MM.1S (cell line): ENCODE measurements around the gene PRSS23.
"Not testable (repeated sequence)": the region's sequence is repeated elsewhere in the genome, so short reads cannot be mapped to it uniquely, and the experiment has no call there.

Experiments
- DNase-seq: peaks from one replicate; pipeline ENCODE4 v3.0.0-alpha.2; 2015
- H2AFZ ChIP-seq: fragments of 300-600 bp; sonication (generic); 2 replicates; pipeline ENCODE4 v1.6.0; 2016; ENCODE audit warnings: antibody characterized with exemption, low read length
- H3F3A ChIP-seq: fragments of 300-600 bp; sonication (generic); 2 replicates; pipeline ENCODE4 v1.6.1; 2016; ENCODE audit warnings: mild to moderate bottlenecking, antibody characterized with exemption, low read length, moderate library complexity, mixed read lengths; ENCODE audit not compliant: insufficient read depth
- H3K27ac ChIP-seq: fragments of 300-600 bp; sonication (generic); 2 replicates; pipeline ENCODE4 v1.5.1; 2016; ENCODE audit warnings: mild to moderate bottlenecking, low read length
- H3K27me3 ChIP-seq: fragments of 300-600 bp; sonication (generic); replicated peaks from 2 replicates; pipeline ENCODE4 v1.6.0; 2016; ENCODE audit warnings: low read length; ENCODE audit not compliant: insufficient read depth
- H3K36me3 ChIP-seq: fragments of 300-600 bp; sonication (generic); replicated peaks from 2 replicates; pipeline ENCODE4 v1.6.1; 2016; ENCODE audit warnings: mild to moderate bottlenecking, low read length, mixed read lengths; ENCODE audit not compliant: insufficient read depth
- H3K4me1 ChIP-seq: fragments of 300-600 bp; sonication (generic); 2 replicates; pipeline ENCODE4 v1.6.1; 2016; ENCODE audit warnings: low read length, mixed read lengths
- H3K4me2 ChIP-seq: fragments of 300-600 bp; sonication (generic); 2 replicates; pipeline ENCODE4 v1.6.0; 2016; ENCODE audit warnings: low read depth, low read length
- H3K4me3 ChIP-seq: fragments of 300-600 bp; sonication (generic); 2 replicates; pipeline ENCODE4 v1.5.1; 2016; ENCODE audit warnings: low read length, mixed read lengths
- H3K79me2 ChIP-seq: fragments of 300-600 bp; sonication (generic); 2 replicates; pipeline ENCODE4 v1.6.1; 2016; ENCODE audit warnings: mixed run types, low read length, mixed read lengths
- H3K9ac ChIP-seq: fragments of 300-600 bp; sonication (generic); 2 replicates; pipeline ENCODE4 v1.6.1; 2016; ENCODE audit warnings: low read length, mixed read lengths
- H3K9me2 ChIP-seq: fragments of 300-600 bp; sonication (generic); replicated peaks from 2 replicates; pipeline ENCODE4 v1.6.1; 2016; ENCODE audit warnings: mild to moderate bottlenecking, low read length, mixed read lengths; ENCODE audit not compliant: insufficient read depth
- H3K9me3 ChIP-seq: fragments of 300-600 bp; sonication (generic); replicated peaks from 2 replicates; pipeline ENCODE4 v1.6.1; 2016; ENCODE audit warnings: mild to moderate bottlenecking, low read length, mixed read lengths; ENCODE audit not compliant: insufficient read depth
- H4K20me1 ChIP-seq: fragments of 300-600 bp; sonication (generic); 2 replicates; pipeline ENCODE4 v1.6.1; 2016; ENCODE audit warnings: mild to moderate bottlenecking, low read length, moderate library complexity, mixed read lengths; ENCODE audit not compliant: insufficient read depth
- CTCF ChIP-seq: fragments of 300-600 bp; sonication (generic); IDR thresholded peaks from 2 replicates; pipeline ENCODE4 v1.5.1; 2016; ENCODE audit warnings: antibody characterized with exemption, low read length, mixed read lengths
- EZH2 ChIP-seq: fragments of 300-600 bp; sonication (generic); optimal IDR thresholded peaks from 2 replicates; pipeline ENCODE3; 2017; ENCODE audit warnings: low read depth, mild to moderate bottlenecking, antibody characterized with exemption, low read length, mixed read lengths
- EZH2phosphoT487 ChIP-seq: fragments of 300-600 bp; sonication (generic); IDR thresholded peaks from 2 replicates; pipeline ENCODE4 v1.6.1; 2018; ENCODE audit warnings: antibody characterized with exemption, low read length

The PRSS23 gene

GRCh38 chr11:86818462-86819192, 18.3 kb downstream of the PRSS23 start:
- Histone ChIP-seq H3K27ac (no peak overlapping the region), H3K36me3 (no peaks in the 10 kb centered on the region), H3K4me2 (no peak overlapping the region), H3K79me2 (no peaks in the 10 kb centered on the region), H3K9me3 (no peaks in the 10 kb centered on the region), H3K4me3 (no peak overlapping the region), H3F3A (no peaks in the 10 kb centered on the region), H3K4me1 (no peaks in the 10 kb centered on the region), H3K27me3 (no peaks in the 10 kb centered on the region), H2AFZ (peak overlapping the region; percentile 28; the same call in 1 of the 2 replicates), H3K9me2 (no peaks in the 10 kb centered on the region), H4K20me1 (no peaks in the 10 kb centered on the region), H3K9ac (no peak overlapping the region)
- no peak for TF ChIP-seq EZH2phosphoT487
- TF ChIP-seq CTCF, result peak; percentile 68
- no peak for TF ChIP-seq EZH2
- peak; percentile 66 for DNase-seq

DNA sequence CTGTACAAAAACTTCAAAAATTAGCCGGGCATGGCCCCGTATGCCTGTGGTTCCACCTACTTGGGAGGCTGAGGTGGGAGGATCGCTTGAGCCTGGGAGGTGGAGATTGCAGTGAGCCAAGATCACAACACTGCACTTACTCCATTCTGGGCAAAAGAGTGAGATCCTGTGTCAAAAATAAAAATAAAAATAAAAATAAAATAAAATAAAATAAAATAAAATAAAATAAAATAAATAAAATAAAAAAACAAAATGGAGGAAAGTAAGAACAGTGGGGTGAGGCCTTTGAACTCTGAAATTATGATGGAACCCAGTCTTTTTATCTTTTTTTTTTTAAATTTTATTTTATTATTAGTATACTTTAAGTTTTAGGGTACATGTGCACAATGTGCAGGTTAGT, 23.8 kb downstream of the PRSS23 start:
- H3K4me3 ChIP-seq, H3K9me3 ChIP-seq, H3K4me2 ChIP-seq, DNase-seq, H3K27me3 ChIP-seq, H3K9me2 ChIP-seq, H2AFZ ChIP-seq, H3K4me1 ChIP-seq, H3F3A ChIP-seq, H4K20me1 ChIP-seq, H3K36me3 ChIP-seq, H3K27ac ChIP-seq, H3K9ac ChIP-seq, H3K79me2 ChIP-seq: not testable (repeated sequence)

- H3K4me3 ChIP-seq, H3K9me2 ChIP-seq, H3K36me3 ChIP-seq, H3K4me1 ChIP-seq, H3K9ac ChIP-seq, H3F3A ChIP-seq, H4K20me1 ChIP-seq, H3K27ac ChIP-seq, H3K79me2 ChIP-seq, H3K4me2 ChIP-seq, DNase-seq, H2AFZ ChIP-seq, H3K27me3 ChIP-seq, H3K9me3 ChIP-seq: not testable (repeated sequence)
Measured at GRCh38 chr11:86834376-86834775, 34.0 kb downstream of the PRSS23 start.

DNA sequence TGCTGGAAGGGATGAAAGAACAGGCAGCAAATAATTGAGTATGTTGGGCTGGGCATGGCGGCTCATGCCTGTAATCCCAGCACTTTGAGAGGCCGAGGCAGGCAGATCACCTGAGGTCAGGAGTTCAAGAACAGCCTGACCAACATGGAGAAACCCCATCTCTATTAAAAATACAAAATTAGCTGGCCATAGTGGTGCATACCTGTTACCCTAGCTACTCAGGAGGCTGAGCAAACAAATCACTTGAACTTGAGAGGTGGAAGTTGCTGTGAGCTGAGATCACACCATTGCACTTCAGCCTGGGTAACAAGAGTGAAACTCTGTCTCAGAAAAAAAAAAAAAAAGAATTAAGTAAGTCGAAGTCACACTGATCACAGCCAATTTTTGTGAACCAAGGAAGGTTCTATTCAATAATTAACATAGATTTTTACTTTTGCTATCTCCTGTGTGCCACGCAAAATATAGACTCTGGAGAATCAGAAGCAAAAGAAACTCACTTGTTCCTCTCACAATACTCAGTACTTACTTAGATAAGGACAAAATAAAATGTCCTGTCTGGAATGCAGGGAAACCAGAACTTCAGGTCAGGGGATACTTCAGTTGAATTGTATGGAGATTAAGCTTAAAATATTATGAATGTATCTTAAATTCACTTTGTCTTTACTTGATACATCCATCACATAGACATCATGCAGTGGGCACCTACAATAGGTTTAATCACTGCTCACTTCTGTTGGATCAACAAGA, 44.6 kb downstream of the PRSS23 start:
- not testable (repeated sequence) for H3F3A ChIP-seq, H3K9me2 ChIP-seq, H3K4me3 ChIP-seq, DNase-seq, H4K20me1 ChIP-seq, H3K9me3 ChIP-seq, H3K27me3 ChIP-seq, H3K9ac ChIP-seq, H3K27ac ChIP-seq, H3K36me3 ChIP-seq, H3K4me1 ChIP-seq, H2AFZ ChIP-seq, H3K4me2 ChIP-seq, H3K79me2 ChIP-seq
